SH-SY5Y (cell line): ENCODE data around the gene TAF11L12.
"Not testable (repeated sequence)": the region's sequence is repeated elsewhere in the genome, so short reads cannot be mapped to it uniquely, and the experiment has no call there.

ENCODE experiments used
- GATA2 ChIP-seq: IDR thresholded peaks from 2 replicates; pipeline ENCODE4 v1.6.1; 2011; ENCODE audit warnings: mild to moderate bottlenecking, low read depth, low read length
- GATA3 ChIP-seq: IDR thresholded peaks from 2 replicates; pipeline ENCODE4 v1.6.1; 2011; ENCODE audit warnings: low read depth, mild to moderate bottlenecking, low read length, moderate library complexity

DNA sequence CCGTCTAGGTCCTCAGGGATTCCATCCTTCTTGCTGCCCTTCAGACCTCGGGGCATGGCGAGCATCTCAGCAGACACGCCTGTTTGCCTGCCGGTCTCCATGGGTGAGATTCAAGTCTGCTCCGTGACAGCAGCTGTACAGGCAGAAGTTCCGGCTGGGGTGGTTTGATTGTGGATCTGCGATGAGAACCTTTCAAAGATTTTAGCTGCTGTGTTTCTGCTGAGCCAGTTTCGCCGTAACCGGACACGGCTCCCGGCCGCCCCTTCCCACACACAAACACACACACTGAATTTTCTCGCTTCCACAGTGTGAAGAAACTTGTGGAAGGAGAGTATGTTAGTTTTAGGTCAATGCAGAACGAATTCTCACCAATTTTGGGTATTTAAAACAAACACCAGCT, 19.3 kb upstream of the TAF11L12 start, which contains the start of gene TAF11L8:
- TF ChIP-seq GATA2, GATA3: not testable (repeated sequence)
